Panc1 (cell line): Measurements from ENCODE around the gene SFRP5. TPM values are rescaled to one million over a fixed set of nuclear protein-coding genes. Genes with fewer than 3 reads are reported as not detected.

Experiments used
- ATAC-seq: fragments of 200-7000 bp; cut with Tn5 transposase; 2 replicates; pipeline ENCODE4 v1.9.1; 2020; ENCODE audit warnings: mild to moderate bottlenecking, moderate library complexity
- BruUV-seq: library from RNA; stranded (reverse); fragments of 400-500 nt; replicated peaks from 2 replicates; lab custom pipeline; 2021; lab: Mats Ljungman, UMichigan
- CTCF ChIA-PET: fragments of 300-600 bp; sonication (Branson Sonifier 250); formaldehyde crosslinking; loops from one replicate; lab custom pipeline; 2022; ENCODE audit warnings: antibody characterized with exemption; lab: Charles Lee
- POLR2A ChIA-PET: fragments of 300-600 bp; sonication (Branson Sonifier 250); formaldehyde crosslinking; loops from one replicate; lab custom pipeline; 2022; ENCODE audit warnings: antibody characterized with exemption; lab: Charles Lee
- DNase-seq: peaks from one replicate; pipeline ENCODE4 v3.0.0-alpha.2; 2010; ENCODE audit warnings: low read depth, low spot score
- H3K27ac ChIP-seq: 2 replicates; pipeline ENCODE4 v1.5.1; 2011; ENCODE audit warnings: mild to moderate bottlenecking, low read length, inconsistent platforms
- H3K27me3 ChIP-seq: fragments of 200-500 bp; sonication (Bioruptor generic); 2 replicates; pipeline ENCODE4 v1.6.0; 2014; ENCODE audit warnings: low read length, inconsistent platforms; ENCODE audit not compliant: control insufficient read depth, insufficient read depth
- H3K36me3 ChIP-seq: fragments of 200-500 bp; sonication (Bioruptor generic); 2 replicates; pipeline ENCODE4 v1.5.1; 2014; ENCODE audit warnings: inconsistent platforms, mild to moderate bottlenecking, low read length, moderate library complexity; ENCODE audit not compliant: control insufficient read depth, insufficient read depth
- H3K4me1 ChIP-seq: 2 replicates; pipeline ENCODE4 v1.5.1; 2011; ENCODE audit warnings: inconsistent platforms, mild to moderate bottlenecking, low read length, moderate library complexity; ENCODE audit not compliant: control insufficient read depth, insufficient read depth
- H3K4me3 ChIP-seq, 2 experiments: 2 replicates each; pipeline ENCODE4 v1.5.1; 2011 to 2012; ENCODE audit warnings: low read depth in 2 of 2, low read length in 2 of 2, mild to moderate bottlenecking in 2 of 2, inconsistent platforms in 1 of 2, moderate library complexity in 1 of 2
- H3K9me3 ChIP-seq: fragments of 200-500 bp; sonication (Bioruptor generic); 2 replicates; pipeline ENCODE4 v1.5.1; 2014; ENCODE audit warnings: low read depth, mild to moderate bottlenecking, inconsistent platforms, low read length, moderate library complexity; ENCODE audit not compliant: control insufficient read depth, insufficient read depth
- CTCF ChIP-seq: fragments of 450-650 bp; IDR thresholded peaks from 2 replicates; pipeline ENCODE4 v1.5.1; 2017; ENCODE audit warnings: mild to moderate bottlenecking
- POLR2AphosphoS5 ChIP-seq: IDR thresholded peaks from 2 replicates; pipeline ENCODE4 v1.6.1; 2012; ENCODE audit warnings: mild to moderate bottlenecking, low read depth, low read length, moderate library complexity
- SIN3A ChIP-seq: IDR thresholded peaks from 2 replicates; pipeline ENCODE4 v1.6.1; 2012; ENCODE audit warnings: low read depth, mild to moderate bottlenecking, low read length, moderate library complexity, borderline replicate concordance; ENCODE audit not compliant: insufficient read depth
- TCF7L2 ChIP-seq: IDR thresholded peaks from 2 replicates; pipeline ENCODE4 v1.6.1; 2011; ENCODE audit warnings: mild to moderate bottlenecking, low read depth, low read length, inconsistent platforms
- in situ Hi-C: cut with HindIII; loops from 2 replicates; pipeline ENCODE4 v1.10.0; 2016; ENCODE audit warnings: low sequenced_read_pairs, low pct_unique_long_range_greater_than_20kb
- intact Hi-C: fragments of 100-400 bp; cut with micrococcal nuclease; formaldehyde crosslinking; loops from one replicate; pipeline ENCODE4 v1.10.0; 2022; ENCODE audit not compliant: unreplicated experiment
- total RNA-seq: library from RNA; stranded (reverse); gene quantifications from one replicate; pipeline ENCODE4 v1.2.1, GENCODE V29; 2021; ENCODE audit not compliant: unreplicated experiment
- TF ChIP-seq, protein P1 (sequence below), 2 experiments: IDR thresholded peaks; 2 replicates each; pipeline ENCODE4 v1.6.1; 2011 to 2012; ENCODE audit warnings: low read depth in 2 of 2, control low read depth in 1 of 2, low read length in 1 of 2, mild to moderate bottlenecking in 1 of 2, moderate library complexity in 1 of 2; ENCODE audit not compliant: insufficient read depth in 1 of 2

Gene SFRP5
- total RNA-seq, 1 experiment from 2014 or later = 0.64 TPM

GRCh38 chr10:97760461-97761257 lies 11.1 kb downstream of the SFRP5 start:
- DNase-seq (no peak), ATAC-seq (no peak)
- Histone ChIP-seq H3K9me3 (no peaks in the 10 kb centered on the region), H3K4me1 (no peaks in the 10 kb centered on the region), H3K36me3 (no peaks in the 10 kb centered on the region), H3K4me3 (no peak overlapping the region), H3K27ac (no peak overlapping the region), H3K27me3 (no peaks in the 10 kb centered on the region)
- POLR2A ChIA-PET = no interaction called here
- in situ Hi-C loops (no loop called here), intact Hi-C loops (no loop called here)
- CTCF ChIA-PET = no interaction called here
- no peak for TF ChIP-seq POLR2AphosphoS5
- TF ChIP-seq SIN3A = no peak
- TF ChIP-seq CTCF = no peak
- TF ChIP-seq, protein P1, sequence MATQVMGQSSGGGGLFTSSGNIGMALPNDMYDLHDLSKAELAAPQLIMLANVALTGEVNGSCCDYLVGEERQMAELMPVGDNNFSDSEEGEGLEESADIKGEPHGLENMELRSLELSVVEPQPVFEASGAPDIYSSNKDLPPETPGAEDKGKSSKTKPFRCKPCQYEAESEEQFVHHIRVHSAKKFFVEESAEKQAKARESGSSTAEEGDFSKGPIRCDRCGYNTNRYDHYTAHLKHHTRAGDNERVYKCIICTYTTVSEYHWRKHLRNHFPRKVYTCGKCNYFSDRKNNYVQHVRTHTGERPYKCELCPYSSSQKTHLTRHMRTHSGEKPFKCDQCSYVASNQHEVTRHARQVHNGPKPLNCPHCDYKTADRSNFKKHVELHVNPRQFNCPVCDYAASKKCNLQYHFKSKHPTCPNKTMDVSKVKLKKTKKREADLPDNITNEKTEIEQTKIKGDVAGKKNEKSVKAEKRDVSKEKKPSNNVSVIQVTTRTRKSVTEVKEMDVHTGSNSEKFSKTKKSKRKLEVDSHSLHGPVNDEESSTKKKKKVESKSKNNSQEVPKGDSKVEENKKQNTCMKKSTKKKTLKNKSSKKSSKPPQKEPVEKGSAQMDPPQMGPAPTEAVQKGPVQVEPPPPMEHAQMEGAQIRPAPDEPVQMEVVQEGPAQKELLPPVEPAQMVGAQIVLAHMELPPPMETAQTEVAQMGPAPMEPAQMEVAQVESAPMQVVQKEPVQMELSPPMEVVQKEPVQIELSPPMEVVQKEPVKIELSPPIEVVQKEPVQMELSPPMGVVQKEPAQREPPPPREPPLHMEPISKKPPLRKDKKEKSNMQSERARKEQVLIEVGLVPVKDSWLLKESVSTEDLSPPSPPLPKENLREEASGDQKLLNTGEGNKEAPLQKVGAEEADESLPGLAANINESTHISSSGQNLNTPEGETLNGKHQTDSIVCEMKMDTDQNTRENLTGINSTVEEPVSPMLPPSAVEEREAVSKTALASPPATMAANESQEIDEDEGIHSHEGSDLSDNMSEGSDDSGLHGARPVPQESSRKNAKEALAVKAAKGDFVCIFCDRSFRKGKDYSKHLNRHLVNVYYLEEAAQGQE (IDR thresholded peaks at IDR 0.05; ENCODE audit: insufficient read depth in 1 of 2, low read depth in 2 of 2, low read length in 1 of 2) = no peak
- no peak for TF ChIP-seq TCF7L2
- no TSS peak for BruUV-seq

GRCh38 chr10:97759946-97760345 lies 11.9 kb downstream of the SFRP5 start:
- in situ Hi-C loops = no loop called here
- CTCF ChIA-PET = no interaction called here
- intact Hi-C loops = loop anchor here (1.0 kb wide), 1 partner anchor 109 kb away; no protein-coding TSS in a partner anchor

More at GRCh38 chr10:97759946-97760345, 11.9 kb downstream of the SFRP5 start:
- Histone ChIP-seq H3K27ac (no peak overlapping the region), H3K36me3 (no peaks in the 10 kb centered on the region), H3K4me1 (no peaks in the 10 kb centered on the region), H3K4me3 (no peak overlapping the region), H3K27me3 (no peaks in the 10 kb centered on the region), H3K9me3 (no peaks in the 10 kb centered on the region)
- DNase-seq = no peak
- POLR2A ChIA-PET = no interaction called here
- no TSS peak for BruUV-seq
- no peak for TF ChIP-seq CTCF
- TF ChIP-seq TCF7L2 = no peak
- no peak for TF ChIP-seq POLR2AphosphoS5
- TF ChIP-seq, protein P1 (IDR thresholded peaks at IDR 0.05; ENCODE audit: insufficient read depth in 1 of 2, low read depth in 2 of 2, low read length in 1 of 2) = no peak
- no peak for TF ChIP-seq SIN3A
- ATAC-seq = no peak
